Skin of body (tissue), 2 donors: ENCODE results near the gene IYD. TPM values are rescaled to one million over a fixed set of nuclear protein-coding genes. Genes with fewer than 3 reads are reported as not detected.
A peak's percentile ranks its signal among the peaks of the same experiment; 100 is the strongest.
"Not testable (repeated sequence)": the region's sequence is repeated elsewhere in the genome, so short reads cannot be mapped to it uniquely, and the experiment has no call there.

Experiments used
- DNase-seq: peaks from one replicate; lab custom pipeline; 2025; lab: John Stamatoyannopoulos, UW
- total RNA-seq: library from RNA; depleted of rRNA; stranded (reverse); fragments of >200 nt; gene quantifications from one replicate; pipeline ENCODE4 v1.2.3, GENCODE V29; 2014

Gene IYD
- total RNA-seq, 1 donor from 2014 or later = under 0.01 TPM

DNA sequence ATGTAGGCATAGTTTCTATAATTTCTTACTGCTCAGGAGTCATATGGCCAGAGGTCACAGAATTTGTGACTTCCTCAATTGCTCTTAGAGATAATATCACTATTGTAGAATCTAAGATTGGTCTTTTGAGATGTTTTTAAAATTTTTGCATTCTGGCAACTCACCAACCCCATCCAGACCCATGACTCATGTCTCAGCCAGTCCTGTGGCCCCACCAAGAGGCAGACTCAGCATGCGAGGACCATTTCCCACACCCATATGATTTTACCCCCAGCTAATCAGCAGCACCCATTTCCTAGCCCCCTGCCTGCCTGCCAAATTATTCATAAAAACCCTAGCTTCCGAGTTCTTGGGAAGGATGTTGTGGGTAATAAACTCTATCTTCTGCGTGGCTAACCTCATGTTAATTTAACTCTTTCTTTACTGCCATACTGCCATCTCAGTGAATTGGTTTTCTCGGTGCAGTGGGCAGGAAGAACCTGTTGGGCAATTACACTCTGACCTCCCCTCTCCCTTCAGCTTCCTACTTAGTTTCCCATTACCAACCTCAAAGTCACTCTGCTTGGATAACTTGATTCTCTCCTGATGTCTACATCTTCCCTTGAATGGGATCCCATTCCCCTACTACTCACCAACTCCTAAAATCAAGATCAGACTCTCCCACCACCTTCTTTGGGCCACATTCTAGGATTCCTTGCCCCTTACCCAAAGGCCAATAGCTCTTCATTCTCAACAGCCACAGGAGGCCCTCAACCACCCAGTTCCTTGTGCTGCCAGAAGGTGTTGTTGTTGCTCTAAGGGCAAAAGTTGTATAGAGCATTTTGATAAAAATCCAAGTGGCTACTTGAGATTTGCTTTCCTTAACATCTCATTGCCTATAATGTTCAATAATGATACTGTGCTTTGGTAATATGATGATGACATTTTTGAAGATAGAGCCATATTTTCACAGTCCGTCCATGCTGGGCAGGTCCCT, 16.2 kb upstream of the IYD start:
- no peak for DNase-seq

DNA sequence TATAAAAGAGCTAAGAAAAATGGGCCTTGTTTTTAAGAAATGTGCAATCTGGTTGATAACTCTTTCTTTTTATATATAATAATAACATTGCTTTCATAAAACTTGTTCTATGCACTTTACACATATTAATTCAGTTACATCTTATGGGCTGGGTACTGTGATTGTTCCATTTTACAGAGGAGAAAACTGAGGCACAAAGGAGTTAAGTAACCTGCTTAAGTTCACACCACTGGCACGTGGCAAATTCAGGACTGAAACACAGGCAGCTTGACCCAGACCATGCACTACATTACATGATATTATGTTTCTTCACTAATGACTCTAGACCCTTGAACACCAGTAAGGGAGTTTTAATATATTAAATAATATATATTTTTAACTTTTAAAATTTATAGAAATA, 15.4 kb upstream of the IYD start:
- no peak for DNase-seq

DNA sequence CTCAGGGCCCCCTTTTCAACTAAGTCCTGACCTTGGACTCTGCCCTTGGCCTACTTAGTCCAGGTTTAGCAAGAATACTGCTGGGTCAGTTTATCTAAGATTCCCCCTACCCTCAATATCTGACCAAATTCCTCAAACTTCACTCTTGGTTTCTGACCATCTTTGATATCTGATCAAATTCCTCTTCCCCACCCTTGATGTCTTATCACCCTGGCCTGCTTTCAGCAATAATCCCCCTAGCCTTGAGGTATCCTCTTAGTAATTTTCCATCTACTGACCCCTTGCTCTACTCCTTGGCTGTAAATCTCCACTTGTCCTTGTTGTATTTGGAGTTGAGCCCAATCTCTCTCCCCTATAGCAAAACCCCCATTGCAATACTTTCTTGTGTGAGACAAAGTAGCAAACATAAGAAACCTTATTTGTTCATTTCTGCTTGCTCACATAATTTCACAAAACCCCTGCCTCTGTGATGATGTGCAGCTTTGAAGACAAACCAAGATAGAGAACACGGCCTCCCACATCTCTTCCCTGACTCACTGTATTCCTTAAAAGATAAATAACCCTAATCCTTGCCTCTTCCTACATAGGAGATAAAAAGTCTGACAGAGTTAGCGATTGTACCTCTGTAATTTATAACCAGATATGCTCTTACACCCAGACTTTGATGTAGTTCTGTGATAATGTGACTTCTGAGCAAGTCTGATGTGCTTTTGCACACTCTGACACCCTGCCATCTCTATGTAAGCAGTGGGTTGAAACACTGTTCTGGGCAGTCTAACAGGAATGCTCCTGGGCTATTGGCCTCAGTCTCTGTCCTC, 13.8 kb upstream of the IYD start:
- DNase-seq = no peak

DNA sequence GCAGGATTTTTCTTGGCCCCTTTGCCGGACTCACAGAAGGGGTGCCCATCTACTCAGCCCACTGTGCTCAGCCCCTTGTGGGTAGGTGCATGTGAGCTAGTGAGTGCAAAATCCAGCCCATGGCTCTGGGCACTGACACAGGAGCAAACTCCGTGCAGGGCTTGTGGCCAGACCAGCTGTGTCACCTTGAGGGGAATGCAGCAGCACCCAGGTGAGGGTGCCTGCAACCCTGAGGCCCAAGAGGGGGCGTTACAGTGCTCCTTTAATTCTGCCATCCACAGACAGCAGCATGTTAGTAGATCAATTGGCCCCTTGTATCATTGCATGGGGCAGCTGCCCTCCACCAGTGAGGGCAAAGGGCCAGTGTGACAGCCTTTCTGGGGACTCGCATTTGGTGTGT, 12.9 kb upstream of the IYD start:
- no peak for DNase-seq

DNA sequence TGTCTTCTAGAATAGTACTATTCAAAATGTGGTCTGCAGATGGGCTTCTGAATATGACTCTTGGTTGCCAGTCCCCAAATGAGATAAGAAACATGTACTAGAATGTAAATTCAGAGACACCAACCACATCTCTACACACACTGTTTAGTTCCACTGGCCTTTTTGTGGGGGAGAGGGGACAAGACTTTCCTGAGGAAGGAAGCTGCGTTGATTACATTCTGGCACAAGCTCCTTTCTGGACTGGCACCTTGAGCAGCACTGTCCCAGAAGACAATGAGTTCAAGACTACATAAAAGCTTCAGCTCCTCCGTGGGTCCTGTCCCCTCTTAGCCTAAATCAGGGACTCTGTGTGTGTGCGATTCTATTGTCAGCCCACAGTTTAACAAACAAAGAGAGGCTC, 6.9 kb upstream of the IYD start:
- no peak for DNase-seq

DNA sequence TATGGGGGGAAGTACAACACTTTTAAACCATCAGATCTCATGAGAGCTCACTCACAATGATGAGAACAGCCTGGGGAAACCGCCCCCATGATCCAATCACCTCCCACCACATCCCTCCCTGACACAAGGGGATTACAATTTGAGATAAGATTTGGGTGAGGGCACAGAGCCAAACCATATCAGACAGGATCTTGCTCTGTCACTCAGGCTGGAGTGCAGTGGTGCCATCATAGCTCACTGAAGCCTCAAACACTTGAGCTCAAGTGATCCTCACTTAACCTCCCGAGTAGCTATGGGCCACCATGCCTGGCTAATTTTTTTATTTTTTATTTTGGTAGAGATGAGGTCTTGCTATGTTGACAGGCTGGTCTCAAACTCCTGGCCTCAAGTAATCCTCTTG, 5.1 kb upstream of the IYD start:
- no peak for DNase-seq

DNA sequence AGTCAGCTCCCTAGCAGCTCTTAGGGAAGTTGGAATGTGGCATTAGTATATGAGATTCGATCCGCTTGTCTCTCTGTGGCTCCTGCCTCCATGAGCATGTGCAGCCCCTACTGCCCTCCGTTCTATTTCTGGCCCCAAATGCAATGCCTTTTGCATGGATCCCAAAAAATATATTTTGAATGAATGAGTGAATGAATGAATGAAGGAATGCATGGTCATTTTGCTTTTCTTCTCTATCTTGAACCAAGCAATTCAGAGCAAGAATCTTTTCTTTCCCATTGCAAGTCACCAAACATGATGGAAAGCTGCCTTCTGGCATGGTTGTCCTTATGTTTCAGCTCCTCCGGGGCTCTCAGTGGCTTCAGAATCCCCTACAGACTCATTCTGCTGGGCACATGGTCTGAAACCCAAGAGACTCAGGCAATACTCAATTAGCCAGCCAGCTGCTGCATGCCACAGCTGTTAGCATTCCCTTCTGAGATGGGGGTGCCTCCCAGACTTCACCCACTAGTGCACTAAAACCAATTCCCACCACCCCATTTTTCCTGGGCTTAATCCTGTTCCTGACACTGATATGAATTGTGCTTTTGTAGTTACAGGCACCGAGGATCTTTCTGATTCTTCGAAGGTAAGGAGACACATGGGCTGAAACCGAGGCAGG, 2.6 kb upstream of the IYD start:
- no peak for DNase-seq

DNA sequence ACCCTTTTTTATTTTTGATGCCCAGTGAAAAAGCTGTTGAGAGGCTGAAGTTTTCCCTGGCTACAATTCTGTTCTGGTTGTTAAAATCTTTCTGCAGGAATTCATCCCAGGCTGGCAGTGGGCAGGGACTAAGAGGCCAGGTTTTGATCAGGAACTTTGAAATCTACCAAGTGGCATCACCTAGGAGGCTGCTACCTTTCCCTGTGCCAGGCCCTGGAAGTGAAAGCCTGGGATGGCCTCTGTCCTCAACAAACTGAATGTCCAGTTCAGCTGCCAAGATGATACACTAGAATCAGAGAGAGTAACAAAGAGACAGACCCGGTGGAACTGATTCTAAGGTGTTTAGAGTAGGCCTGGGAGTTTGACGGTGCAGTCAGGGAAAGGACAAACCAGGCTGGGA, 596 bp downstream of the IYD start:
- DNase-seq = no peak

DNA sequence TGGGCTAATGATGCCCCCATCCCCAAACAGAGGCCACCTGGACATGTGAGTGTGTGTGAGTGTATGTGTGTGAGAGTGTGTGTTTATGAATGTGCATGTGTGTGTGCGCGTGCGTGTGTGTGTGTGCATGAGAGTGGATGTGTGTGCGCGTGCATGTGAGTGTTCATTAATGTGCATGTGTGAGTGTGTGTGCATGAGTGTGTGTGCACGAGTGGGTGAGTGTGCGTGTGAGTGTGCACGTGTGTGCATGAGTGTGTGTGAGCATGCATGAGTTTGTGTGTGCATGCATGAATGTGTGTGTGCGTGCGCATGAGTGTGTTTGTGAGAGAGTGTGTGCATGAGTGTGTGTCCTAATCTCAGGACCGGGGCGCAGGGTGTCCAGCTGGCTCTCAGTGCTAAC, 1.3 kb downstream of the IYD start:
- DNase-seq = no peak

DNA sequence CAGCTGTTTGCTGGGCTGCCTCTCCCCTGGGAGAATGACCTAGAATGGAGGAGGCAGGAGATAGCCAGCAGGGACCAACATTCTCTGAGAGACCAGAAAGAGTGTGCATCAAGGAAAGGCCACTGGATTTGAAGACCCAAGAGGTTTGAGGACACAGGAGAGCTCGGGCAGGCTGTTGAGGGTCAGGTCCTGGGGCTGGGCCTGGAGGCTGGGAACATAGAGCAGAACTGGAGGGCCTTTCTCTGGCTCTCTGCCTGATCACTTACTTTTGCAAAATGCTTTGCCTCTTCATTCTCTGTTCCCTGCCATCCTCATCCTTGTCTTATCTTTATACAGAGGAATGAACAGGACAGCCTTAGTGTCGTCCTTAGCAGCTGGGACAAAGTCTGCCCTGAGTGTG, 2.5 kb downstream of the IYD start:
- no peak for DNase-seq

DNA sequence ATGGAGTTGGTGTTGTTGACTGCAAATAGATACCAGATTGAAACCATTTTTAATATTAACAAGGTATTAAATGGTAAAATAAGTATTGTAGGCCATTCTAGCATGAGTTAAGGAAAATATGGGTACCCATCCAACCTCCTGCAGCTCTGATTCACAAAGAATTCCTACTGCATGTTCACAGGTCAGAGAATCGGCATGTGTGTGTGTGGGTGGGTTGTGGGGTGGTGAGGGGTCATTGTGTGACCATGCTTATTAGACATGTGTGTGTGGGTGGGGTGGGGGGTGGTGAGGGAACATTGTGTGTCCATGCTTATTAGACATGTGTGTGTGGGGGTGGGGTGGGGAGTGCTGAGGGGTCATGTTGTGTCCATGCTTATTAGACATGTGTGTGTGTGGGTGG, 3.2 kb downstream of the IYD start:
- DNase-seq = no peak

DNA sequence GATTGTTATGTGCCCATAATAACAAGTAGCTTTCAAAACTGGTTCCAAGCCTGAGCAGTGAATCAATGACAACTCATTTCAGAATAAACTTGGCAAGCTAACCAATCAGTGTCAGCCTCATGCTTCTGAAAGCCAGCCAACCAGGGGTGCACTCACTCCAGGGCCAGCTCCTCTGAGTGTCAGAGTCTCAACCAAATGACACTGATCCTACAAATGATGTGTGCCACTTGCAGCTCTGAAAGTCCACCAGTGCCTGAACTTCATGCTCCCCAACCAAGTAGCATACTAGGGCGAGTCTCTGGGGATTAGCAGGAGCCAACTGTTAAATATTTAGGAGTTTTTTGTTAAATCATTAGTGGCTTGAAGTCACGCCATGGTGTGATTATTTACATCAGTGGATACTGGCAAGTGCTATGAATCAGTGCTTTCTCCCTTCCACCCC, 4.5 kb downstream of the IYD start:
- DNase-seq = peak; percentile 60

DNA sequence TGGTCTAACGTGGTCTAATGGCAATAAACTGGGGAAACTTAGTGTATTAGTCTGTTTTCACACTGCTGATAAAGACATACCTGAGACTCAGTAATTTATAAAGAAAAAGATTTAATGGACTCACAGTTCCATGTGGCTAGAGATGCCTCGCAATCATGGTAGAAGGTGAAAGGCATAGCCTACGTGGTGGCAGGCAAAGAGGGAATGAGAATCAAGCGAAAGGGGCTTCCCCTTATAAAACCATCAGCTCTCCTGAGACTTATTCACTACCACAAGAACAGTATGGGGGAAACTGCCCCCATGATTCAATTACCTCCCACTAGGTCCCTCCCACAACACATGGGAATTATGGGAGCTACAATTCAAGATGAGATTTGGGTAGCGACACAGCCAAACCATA, 5.5 kb downstream of the IYD start:
- not testable (repeated sequence) for DNase-seq

DNA sequence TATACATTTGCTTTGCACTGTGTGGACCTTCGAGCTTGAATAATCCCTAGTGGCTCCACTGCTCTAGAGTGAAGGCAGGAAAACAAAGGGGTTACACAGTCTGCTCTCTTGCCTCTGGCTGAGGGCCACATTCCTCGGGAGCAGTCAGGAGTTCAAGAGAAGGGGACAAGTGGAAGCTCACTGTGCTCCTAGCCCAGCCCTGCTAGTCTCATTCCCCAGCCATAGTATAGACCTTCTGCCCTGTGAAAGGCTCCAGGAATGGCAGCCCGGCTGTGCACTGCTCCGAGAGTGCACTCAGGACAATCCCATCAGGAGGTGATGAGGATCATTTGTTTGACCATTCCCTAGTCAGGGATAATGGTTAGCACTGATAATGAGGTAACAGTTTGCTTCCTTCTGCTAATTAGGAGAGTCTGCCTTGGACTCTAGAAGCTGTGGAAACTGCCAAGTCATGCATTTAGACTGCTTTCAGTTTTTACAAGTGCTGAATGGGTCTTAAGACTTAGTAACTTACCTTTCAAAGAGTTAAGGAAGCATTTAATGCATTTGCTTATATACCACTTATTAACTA, 8.5 kb downstream of the IYD start:
- no peak for DNase-seq

DNA sequence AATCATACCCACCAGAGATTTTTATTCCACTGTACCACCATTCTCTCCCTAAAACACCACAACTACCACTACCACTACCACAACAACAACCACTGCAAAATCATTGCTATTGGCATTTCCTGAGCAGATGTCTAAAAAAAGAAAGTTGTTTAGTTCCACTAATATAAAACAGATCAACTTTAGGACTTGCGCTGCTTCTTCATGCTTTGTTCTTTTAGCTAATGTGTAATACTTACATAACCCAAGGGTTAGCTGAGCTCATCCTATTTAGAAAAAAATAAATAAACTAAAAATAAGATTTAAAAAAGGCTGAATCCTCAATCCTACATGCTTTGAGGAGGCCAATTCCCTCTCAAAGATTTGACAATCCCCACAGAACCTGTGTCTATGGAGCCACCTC, 11.4 kb downstream of the IYD start:
- no peak for DNase-seq

DNA sequence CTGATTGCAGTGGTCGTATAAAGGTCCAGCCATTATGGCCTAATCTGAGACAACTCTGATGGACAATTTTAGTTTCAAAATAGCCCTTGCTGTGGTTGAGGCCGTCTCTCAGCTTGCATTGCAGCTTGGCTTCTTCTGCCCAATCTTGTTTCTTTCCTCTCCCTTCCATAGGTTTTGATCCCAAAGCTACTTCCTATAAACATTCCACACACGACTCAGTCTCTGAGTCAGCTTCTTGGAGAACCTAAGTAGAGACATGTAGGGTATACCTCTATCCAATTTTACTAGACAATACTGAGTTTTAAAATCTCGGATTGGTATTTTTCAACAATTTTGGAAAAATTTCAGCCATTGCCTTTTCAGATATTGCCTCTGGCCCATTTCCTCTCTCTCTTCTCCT, 13.4 kb downstream of the IYD start:
- DNase-seq = no peak

DNA sequence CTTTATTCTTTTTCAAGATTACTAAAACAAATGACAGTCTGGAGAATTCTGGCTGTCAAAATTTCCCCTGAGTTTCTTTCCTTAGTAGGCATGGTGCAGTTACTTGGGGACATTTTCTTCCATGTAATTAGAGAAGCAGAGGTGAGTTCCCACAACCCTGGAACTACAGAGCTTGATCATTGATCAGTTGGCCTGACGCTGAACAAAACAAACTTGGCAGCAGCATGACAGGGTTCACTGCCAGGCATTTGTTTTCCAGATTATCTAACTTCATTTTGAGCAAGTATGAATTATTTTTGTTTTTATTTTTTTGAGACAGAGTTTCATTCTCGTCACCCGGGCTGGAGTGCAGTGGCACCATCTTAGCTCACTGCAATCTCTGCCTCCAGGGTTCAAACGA, 22.6 kb downstream of the IYD start:
- DNase-seq = no peak

DNA sequence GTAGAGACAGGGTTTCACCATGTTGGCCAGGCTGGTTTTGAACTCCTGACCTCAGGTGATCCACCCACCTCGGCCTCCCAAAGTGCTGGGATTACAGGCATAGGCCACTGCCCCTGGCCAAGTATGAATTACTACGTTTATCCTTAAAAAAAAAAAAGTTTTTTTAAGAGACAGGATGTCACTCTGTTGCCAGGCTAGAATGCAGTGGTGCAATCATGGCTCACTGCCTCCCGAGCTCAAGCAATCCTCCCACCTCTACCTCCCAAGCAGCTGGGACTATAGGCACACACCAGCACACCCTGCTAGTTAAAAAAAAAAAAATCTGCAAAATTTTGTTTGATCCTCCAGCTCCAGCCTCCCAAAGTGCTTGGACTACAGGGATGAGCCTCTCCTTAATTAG, 23.1 kb downstream of the IYD start:
- DNase-seq = no peak

DNA sequence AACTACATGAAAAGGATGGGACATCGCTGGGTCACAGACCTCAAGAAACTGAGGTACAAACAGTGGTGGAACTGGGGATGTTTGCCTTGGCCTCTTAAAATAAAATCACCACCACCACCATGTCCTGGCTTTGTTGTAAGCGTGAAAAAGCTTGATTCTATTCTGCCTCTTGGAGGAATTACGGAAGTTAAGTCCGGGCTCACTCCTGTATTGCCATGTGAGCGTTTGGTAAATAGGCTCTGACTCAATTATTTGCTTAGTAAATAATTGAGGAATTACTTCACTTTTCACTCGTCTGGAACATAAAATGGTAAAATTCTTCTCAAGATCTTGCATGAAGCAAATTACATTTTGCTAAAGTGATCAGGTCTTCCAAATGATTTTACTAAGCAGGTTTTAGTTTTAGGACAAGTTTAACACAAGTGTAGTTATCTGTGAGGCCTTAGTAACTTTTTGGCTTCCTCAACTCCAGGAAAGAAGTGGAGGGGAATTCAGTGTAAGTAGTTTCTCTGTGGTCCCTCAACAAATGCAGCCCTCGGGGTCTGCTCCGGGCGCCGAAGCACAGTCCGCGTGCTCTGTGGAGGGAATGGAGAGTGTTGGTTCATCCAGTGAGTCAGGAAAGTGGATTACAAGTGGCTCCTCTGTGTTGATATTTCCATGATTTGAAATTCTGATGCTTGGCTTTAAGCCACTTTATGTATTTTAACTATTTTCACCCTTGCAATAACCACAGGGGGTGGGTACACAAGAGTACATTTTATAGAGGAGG, 23.8 kb downstream of the IYD start:
- DNase-seq = no peak

DNA sequence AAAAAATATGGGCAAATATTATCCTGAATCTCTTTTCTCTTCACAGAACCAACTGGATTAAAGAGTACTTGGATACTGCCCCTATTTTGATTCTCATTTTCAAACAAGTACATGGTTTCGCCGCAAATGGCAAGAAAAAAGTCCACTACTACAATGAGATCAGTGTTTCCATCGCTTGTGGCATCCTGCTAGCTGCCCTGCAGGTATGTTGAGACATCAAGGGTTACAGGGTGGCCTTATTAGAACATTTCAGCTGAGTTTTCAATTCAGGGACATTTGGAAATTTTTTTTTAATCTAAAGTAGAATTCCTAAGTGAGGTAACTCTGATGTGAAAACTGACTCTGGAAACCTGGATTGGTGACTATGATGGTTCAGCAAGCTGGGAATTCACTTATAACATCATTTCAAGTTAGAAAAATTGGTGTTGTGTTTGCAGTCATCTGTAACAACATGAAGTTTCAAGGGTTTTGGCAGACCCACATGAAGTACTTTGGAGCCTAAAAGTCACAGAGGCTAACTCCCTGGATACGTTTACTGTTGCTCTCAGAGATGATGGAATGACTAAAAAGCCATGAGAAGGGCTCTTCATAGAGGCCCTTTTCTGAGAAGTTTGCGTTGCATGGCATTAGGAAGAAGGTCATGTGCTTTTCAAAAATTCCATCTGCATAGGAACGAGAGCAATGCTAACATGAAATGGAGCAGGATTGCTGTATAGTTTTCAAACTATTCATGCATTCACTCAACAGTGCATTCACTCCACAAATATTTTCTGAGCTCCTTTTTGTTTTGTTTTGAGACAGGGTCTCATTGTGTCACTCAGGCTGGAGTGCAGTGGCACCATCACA, 25.5 kb downstream of the IYD start:
- no peak for DNase-seq
